IMR-90 (cell line): ENCODE measurements around the gene THYN1. TPM values are rescaled to one million over a fixed set of nuclear protein-coding genes. Genes with fewer than 3 reads are reported as not detected.

Experiments used
- ATAC-seq: fragments of 200-7000 bp; cut with Tn5 transposase; 2 replicates; pipeline ENCODE4 v1.9.1; 2020; ENCODE audit warnings: low read depth, mild to moderate bottlenecking, moderate library complexity
- BruUV-seq: library from RNA; stranded (reverse); fragments of 400-500 nt; replicated peaks from 2 replicates; lab custom pipeline; 2021; lab: Mats Ljungman, UMichigan
- CTCF ChIA-PET: fragments of 300-600 bp; formaldehyde crosslinking; extraction: SDS; loops from one replicate; lab custom pipeline; 2021; ENCODE audit warnings: antibody characterized with exemption; lab: Yijun Ruan, JAX
- POLR2A ChIA-PET: fragments of 300-600 bp; sonication (Branson Sonifier 250); formaldehyde crosslinking; loops from one replicate; lab custom pipeline; 2022; ENCODE audit warnings: antibody characterized with exemption; ENCODE audit not compliant: unreplicated experiment; lab: Charles Lee
- DNase-seq: peaks from one replicate; pipeline ENCODE4 v3.0.0; 2013
- H2AFZ ChIP-seq: replicated peaks from 2 replicates; pipeline ENCODE3; 2013; ENCODE audit warnings: low read length, mild to moderate bottlenecking; ENCODE audit not compliant: poor library complexity
- H2AK5ac ChIP-seq: 2 replicates; pipeline ENCODE4 v1.6.1; 2013; ENCODE audit warnings: low read depth, low read length, inconsistent platforms
- H2AK9ac ChIP-seq: replicated peaks from 2 replicates; pipeline ENCODE3; 2013; ENCODE audit warnings: mild to moderate bottlenecking, low read depth, low read length, moderate library complexity; ENCODE audit not compliant: poor library complexity
- H2BK120ac ChIP-seq: 2 replicates; pipeline ENCODE4 v1.6.1; 2013; ENCODE audit warnings: low read depth, low read length, inconsistent platforms
- H2BK15ac ChIP-seq: 3 replicates; pipeline ENCODE4 v1.6.1; 2013; ENCODE audit warnings: low read depth, low read length, inconsistent platforms
- H2BK20ac ChIP-seq: 2 replicates; pipeline ENCODE4 v1.6.1; 2013; ENCODE audit warnings: low read depth, mild to moderate bottlenecking, inconsistent platforms, low read length, moderate library complexity
- H2BK5ac ChIP-seq: 2 replicates; pipeline ENCODE4 v1.6.1; 2013; ENCODE audit warnings: mild to moderate bottlenecking, low read depth, low read length, inconsistent platforms; ENCODE audit not compliant: poor library complexity, severe bottlenecking
- H3K14ac ChIP-seq: replicated peaks from 2 replicates; pipeline ENCODE4 v1.6.1; 2013; ENCODE audit warnings: low read depth, low read length, inconsistent platforms
- H3K18ac ChIP-seq: 2 replicates; pipeline ENCODE4 v1.6.1; 2013; ENCODE audit warnings: low read depth, low read length, control low read depth
- H3K23ac ChIP-seq: 2 replicates; pipeline ENCODE4 v1.6.1; 2013; ENCODE audit warnings: low read depth, low read length, inconsistent platforms
- H3K27ac ChIP-seq: 2 replicates; pipeline ENCODE4 v1.5.1; 2013; ENCODE audit warnings: mild to moderate bottlenecking, control low read depth, low read length; ENCODE audit not compliant: insufficient read depth
- H3K27me3 ChIP-seq: 2 replicates; pipeline ENCODE4 v1.6.1; 2013; ENCODE audit warnings: low read length; ENCODE audit not compliant: control insufficient read depth, insufficient read depth
- H3K36me3 ChIP-seq: 2 replicates; pipeline ENCODE4 v1.6.1; 2013; ENCODE audit warnings: low read length, mixed read lengths; ENCODE audit not compliant: control insufficient read depth, insufficient read depth
- H3K4ac ChIP-seq: 2 replicates; pipeline ENCODE4 v1.6.1; 2013; ENCODE audit warnings: low read depth, low read length, inconsistent platforms
- H3K4me1 ChIP-seq: 2 replicates; pipeline ENCODE4 v1.6.1; 2013; ENCODE audit warnings: low read length, mixed read lengths; ENCODE audit not compliant: control insufficient read depth, insufficient read depth
- H3K4me2 ChIP-seq: 2 replicates; pipeline ENCODE4 v1.6.1; 2013; ENCODE audit warnings: low read depth, mild to moderate bottlenecking, control low read depth, low read length, moderate library complexity
- H3K4me3 ChIP-seq: 2 replicates; pipeline ENCODE4 v1.5.1; 2013; ENCODE audit warnings: low read depth, mild to moderate bottlenecking, control low read depth, low read length, moderate library complexity; ENCODE audit not compliant: insufficient read depth
- H3K56ac ChIP-seq: 2 replicates; pipeline ENCODE4 v1.6.1; 2013; ENCODE audit warnings: low read length, inconsistent platforms; ENCODE audit not compliant: insufficient read depth; ENCODE audit errors: extremely low read depth
- H3K79me1 ChIP-seq, 2 experiments: 2 replicates each; pipeline ENCODE4 v1.6.1; 2013; ENCODE audit warnings: low read length in 2 of 2, inconsistent platforms in 1 of 2, low read depth in 1 of 2
- H3K9ac ChIP-seq: 2 replicates; pipeline ENCODE4 v1.6.1; 2013; ENCODE audit warnings: low read depth, low read length, control low read depth
- H3K9me1 ChIP-seq: 2 replicates; pipeline ENCODE4 v1.6.1; 2013; ENCODE audit warnings: low read length, inconsistent platforms; ENCODE audit not compliant: insufficient read depth
- H3K9me3 ChIP-seq: 2 replicates; pipeline ENCODE4 v1.6.1; 2013; ENCODE audit warnings: low read length; ENCODE audit not compliant: control insufficient read depth, insufficient read depth
- H4K20me1 ChIP-seq: 2 replicates; pipeline ENCODE4 v1.6.1; 2013; ENCODE audit warnings: low read length, inconsistent platforms; ENCODE audit not compliant: insufficient read depth
- H4K5ac ChIP-seq: 2 replicates; pipeline ENCODE4 v1.6.1; 2013; ENCODE audit warnings: mild to moderate bottlenecking, low read depth, low read length, control low read depth
- H4K8ac ChIP-seq, 2 experiments: 2 replicates each; pipeline ENCODE4 v1.6.1; 2013; ENCODE audit warnings: low read depth in 2 of 2, low read length in 2 of 2, control low read depth in 1 of 2, inconsistent platforms in 1 of 2
- H4K91ac ChIP-seq: 2 replicates; pipeline ENCODE4 v1.6.1; 2013; ENCODE audit warnings: low read depth, low read length, inconsistent platforms; ENCODE audit not compliant: insufficient read depth
- RCOR1 ChIP-seq: IDR thresholded peaks from 2 replicates; pipeline ENCODE4 v1.6.1; 2012; ENCODE audit warnings: mild to moderate bottlenecking, low read length, improper control_type of control experiment; ENCODE audit not compliant: insufficient replicate concordance
- RFX5 ChIP-seq: IDR thresholded peaks from 2 replicates; pipeline ENCODE4 v1.8.0; 2012; ENCODE audit warnings: low read depth, mild to moderate bottlenecking, low read length, moderate library complexity
- WGBS, 2 experiments: methylation state at CpG; one replicate each; pipeline versions ENCODE4 v1.1.5 to v1.1.7; 2013; ENCODE audit warnings: missing lambda C conversion rate in 2 of 2; ENCODE audit not compliant: insufficient read length in 1 of 2; ENCODE audit errors: extremely low coverage in 2 of 2; 5-methylcytosine and 5-hydroxymethylcytosine counted together
- dilution Hi-C: fragments of 300-500 bp; cut with HindIII; formaldehyde crosslinking; loops from one replicate; pipeline ENCODE4 v1.14.3; 2018; ENCODE audit warnings: low sequenced_read_pairs; ENCODE audit not compliant: unreplicated experiment
- in situ Hi-C: fragments of 300-500 bp; cut with MboI; formaldehyde crosslinking; loops from 3 replicates; pipeline ENCODE4 v1.14.3; 2019; ENCODE audit warnings: low sequenced_read_pairs, inconsistent platforms, mixed read lengths
- intact Hi-C: fragments of 100-400 bp; cut with micrococcal nuclease; formaldehyde crosslinking; loops from 2 replicates; pipeline ENCODE4 v1.10.0; 2022
- polyA plus RNA-seq, 3 experiments: library from polyadenylated mRNA; depleted of rRNA; stranded (reverse); fragments of >200 nt; gene quantifications; 2 replicates each; pipeline ENCODE4 v1.2.3, GENCODE V29; 2012; ENCODE audit warnings: low replicate concordance in 1 of 3
- total RNA-seq: library from RNA; depleted of rRNA; stranded (reverse); fragments of >200 nt; gene quantifications from 2 replicates; pipeline ENCODE4 v1.2.3, GENCODE V29; 2012

Gene THYN1
- total and polyA plus RNA-seq, 2 of the 4 experiments (the other 2 are of a cell fraction) = 43.1 to 72.1 TPM

DNA sequence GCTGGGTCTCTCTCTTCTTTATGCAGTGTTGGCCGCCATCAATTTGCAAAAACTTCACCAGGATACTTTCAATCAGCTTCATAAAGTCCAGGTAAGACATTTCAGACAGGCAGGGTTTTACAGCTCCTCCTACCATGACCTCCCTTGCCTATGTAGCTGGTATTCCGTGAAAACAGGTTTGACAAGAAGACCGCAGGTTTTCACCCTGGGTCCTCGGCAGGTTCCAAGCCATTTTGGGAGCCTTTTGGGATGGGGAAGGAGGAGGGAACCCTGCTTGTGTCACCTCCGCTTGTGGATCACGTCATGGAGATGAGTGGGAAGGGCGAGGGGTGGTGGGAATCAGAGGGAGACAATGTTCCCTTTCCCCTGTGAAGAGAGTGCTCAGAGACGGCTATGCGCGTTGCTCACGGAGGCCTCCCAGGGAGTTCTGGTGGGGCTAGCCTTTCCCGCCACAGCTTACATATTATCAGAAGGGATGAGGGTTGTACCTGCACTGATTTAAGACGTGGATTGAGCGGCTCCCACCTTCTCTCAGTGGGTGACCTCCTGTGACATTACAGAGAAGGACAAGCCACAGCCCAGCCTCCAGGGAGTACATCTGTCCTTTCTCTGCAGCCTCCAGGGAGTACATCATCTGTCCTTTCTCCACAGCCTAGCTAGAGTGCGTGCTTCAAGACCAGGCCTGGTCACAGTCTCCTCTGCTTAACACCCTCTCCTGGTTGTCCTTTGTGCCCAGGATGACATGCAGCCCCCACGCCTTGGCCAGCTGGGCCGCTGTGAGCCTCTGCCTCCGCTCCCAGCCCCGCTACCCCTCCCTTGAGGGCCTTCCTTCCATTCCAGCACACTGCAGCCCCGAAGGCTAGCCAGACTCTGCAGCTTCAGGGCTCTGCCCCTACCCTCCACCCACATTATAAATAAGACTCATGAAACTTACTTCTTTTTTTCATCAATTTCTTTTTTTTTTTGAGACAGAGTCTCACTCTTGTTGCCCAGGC is 40.3 kb upstream of the THYN1 start:
- no TSS peak for BruUV-seq
- Histone ChIP-seq H4K5ac (no peak overlapping the region), H3K9me3 (no peaks in the 10 kb centered on the region; the same call in 1 of the 2 replicates), H2BK20ac (no peak overlapping the region), H2AFZ (no peak overlapping the region), H4K20me1 (no peaks in the 10 kb centered on the region), H3K36me3 (no peaks in the 10 kb centered on the region), H3K4me1 (no peaks in the 10 kb centered on the region), H3K9me1 (no peaks in the 10 kb centered on the region), H2AK5ac (no peak overlapping the region), H4K8ac (no peak overlapping the region), H3K4me3 (no peak overlapping the region), H3K4me2 (no peak overlapping the region), H3K79me1 (no peaks in the 10 kb centered on the region), H2BK15ac (no peak overlapping the region), H3K27ac (no peak overlapping the region), H3K9ac (no peak overlapping the region), H2BK5ac (no peak overlapping the region), H4K91ac (no peak overlapping the region), H3K23ac (no peak overlapping the region), H3K27me3 (no peaks in the 10 kb centered on the region), H2BK120ac (no peak overlapping the region), H3K4ac (no peak overlapping the region), H3K18ac (no peak overlapping the region), H2AK9ac (no peak overlapping the region), H3K56ac (no peak overlapping the region), H3K14ac (no peak overlapping the region)
- DNase-seq = no peak
- ATAC-seq = no peak
- no peak for TF ChIP-seq RCOR1
- no peak for TF ChIP-seq RFX5
- 42% methylated on average over 2 of the region's 20 CpGs; no CpG with 5 or more reads in 1 of the 2 experiments for WGBS, 2 experiments
- in situ Hi-C loops (no loop called here), intact Hi-C loops (no loop called here), dilution Hi-C loops (no loop called here)
- POLR2A ChIA-PET = no interaction called here
- CTCF ChIA-PET = no interaction called here
